HG02571 (cell line): Measurements from ENCODE around the gene MT3.
"Not testable (repeated sequence)": the region's sequence is repeated elsewhere in the genome, so short reads cannot be mapped to it uniquely, and the experiment has no call there.

Source experiments
- ATAC-seq: cut with Tn5 transposase; IDR thresholded peaks from one replicate; pipeline ENCODE4 v1.9.1; 2021; ENCODE audit warnings: mild to moderate bottlenecking, moderate library complexity; ENCODE audit not compliant: unreplicated experiment

Gene MT3

DNA sequence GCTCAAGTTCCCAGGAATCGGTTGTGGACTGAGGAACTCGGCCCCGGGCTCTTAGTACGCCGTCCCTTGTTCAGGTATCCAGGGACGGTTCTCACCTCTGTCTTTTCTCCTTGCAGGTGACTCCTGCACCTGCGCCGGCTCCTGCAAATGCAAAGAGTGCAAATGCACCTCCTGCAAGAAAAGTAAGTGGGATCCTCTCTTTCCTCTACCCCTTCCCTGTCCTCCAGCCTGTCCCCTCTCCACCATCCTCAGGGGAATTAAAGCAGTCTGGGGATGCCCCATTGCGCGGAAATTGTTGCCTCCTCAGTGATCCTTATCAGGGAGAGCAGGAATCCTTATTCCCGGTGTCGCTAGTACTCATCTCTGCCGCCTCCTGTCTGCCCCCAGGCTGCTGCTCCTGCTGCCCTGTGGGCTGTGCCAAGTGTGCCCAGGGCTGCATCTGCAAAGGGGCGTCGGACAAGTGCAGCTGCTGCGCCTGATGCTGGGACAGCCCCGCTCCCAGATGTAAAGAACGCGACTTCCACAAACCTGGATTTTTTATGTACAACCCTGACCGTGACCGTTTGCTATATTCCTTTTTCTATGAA, 19.6 kb downstream of the MT3 start:
- no peak for ATAC-seq

DNA sequence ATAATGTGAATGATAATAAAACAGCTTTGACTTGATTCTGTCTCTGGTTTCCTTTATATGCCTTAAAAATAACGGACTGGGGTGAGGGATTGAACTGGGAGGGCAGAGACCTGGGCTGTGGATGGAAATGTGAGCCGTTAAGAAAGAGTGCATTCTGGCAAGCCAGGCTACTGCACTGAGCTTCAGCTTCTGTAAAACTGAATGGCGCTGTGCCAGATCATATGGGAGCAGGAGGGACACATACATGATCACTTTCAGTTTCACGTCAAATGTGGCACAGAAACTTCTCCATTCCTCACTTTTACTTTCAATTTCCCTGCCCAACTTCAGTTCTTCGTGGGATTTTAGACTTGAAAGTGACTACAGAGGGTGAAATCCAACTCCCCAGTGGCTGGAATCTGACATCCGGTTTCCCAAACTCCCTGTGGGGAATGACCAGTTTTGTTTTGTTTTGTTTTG, 20.2 kb downstream of the MT3 start:
- peak; percentile 42 for ATAC-seq

DNA sequence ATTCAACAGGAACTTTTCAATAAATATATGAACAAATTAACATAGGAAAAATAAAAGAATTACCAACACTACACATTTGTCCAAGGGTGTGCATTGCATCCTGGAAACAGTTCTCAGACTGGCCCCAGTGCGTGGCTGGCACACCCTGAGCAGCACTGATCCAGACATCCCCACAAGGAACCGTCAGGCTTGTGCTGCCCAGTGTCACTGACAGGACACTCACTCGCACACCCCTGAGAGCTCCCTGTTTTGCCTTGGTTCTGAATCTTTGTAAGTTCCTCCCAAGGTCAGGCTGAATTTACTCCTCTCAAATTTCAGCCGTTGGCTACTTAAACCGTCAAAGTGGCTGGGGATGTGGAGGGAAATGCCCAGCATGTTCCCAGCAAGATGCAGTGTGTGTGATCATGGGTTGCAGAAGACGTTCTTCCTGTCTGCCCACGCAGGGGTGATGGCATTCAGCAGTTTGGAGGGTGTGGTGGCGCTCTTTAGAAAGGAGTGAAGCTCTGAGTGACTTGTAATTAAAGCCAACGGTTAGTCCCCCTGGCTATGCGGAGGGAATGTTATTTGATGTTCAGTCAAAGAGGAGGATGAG, 20.8 kb downstream of the MT3 start:
- no peak for ATAC-seq

DNA sequence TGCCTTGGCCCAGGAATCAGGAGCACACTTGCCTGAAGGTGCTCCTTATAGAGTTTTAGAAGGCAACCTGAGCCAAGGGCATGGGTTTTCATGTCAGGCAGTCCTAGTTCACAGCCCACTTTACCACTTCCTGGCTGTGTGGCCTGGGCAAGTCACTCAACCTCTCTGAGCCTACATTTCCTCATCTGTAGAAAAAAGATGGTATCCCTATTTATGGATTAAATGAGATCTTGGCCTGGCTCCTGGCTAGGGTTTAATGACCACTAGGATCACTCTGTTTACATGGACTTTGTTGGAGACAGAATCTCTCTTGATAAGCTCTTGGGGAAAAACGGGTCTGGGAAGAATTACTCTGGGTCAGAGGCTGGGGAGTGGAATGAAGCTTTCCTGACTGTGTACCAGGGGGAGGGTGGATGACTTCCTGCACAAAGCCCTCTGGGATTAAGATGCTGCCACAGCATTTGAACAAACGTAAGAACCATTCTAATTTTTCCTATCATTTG, 21.3 kb downstream of the MT3 start:
- ATAC-seq: no peak

DNA sequence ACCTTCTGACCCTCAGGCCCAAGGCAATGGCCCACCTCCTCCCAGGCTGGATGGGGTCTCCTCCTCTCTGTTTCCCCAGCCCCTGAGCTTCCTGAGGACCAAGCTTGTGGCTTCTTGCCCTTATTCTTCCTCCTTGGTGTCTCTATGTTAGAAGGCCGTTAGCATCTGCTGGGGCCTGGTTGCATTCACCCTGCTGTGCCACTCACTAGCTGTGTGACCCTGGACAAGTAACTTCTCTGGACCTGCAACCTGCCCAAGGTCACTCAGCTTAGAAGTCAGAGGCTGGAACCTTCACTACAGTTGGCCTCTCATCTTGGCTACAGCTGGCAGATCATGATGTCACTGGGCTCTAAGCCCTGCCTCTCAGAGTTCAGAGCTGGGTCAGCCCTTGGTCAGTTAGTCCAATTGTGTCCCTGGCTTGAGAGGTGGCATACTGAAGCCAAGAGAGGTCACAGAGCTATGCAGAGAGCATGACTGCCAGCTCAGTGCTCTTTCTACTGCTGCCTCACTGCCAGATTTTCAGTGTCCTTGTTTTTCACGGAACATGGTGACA, 22.0 kb downstream of the MT3 start:
- ATAC-seq: no peak

DNA sequence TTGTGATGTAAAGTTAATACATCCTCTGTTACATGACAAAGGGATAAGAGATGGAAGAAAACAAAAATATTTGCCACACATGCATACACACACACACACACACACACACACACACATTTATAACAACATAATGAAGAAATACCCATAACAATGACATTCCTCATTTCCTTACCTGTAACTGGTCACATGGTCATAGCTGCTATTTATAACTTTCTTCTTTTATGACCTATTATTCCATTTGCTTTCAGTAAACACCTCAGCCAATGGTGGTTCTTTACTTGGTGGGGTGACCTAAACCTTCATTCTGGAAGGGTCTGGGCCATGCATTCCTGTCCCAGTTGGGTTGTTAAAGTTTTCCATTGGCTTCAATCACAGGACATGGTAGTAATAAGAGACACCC, 24.4 kb downstream of the MT3 start:
- ATAC-seq: no peak

DNA sequence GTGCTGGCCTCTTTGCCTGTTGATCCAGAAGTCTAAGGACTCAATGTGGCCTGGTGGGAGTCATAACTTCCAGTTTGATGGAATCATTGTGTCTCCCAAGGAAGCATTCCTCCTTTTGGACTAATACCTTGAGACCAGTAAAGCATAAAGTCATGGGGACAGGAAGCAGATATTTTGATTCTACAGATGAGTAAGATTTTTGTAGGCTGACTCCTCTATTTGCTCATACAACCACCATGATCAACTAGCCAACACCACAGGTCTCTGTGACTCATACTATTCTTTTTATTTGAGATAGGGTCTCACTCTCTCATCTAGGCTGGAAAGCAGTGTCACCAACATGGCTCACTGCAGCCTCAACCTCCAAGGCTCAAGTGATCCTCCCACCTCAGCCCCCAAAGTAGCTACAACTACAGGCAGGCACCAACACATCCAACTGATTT, 25.2 kb downstream of the MT3 start:
- no peak for ATAC-seq

DNA sequence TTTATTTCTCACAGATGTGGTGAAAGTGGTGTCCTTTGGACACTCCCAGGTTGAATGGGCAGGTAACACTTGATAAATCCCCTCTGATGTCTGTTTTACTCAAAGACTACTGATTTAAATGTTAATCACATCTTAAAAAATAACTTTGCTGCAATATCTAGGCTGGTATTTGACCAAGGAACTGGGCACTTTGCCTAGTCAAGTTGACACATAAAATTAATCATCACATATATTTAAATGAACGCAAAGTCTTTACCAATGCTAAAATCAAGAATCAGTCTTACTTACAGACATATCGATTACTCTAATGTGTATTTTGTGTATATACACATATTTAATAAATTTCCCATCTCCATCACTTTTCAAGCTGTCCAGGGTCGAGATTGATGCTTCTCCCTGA, 26.0 kb downstream of the MT3 start:
- no peak for ATAC-seq

DNA sequence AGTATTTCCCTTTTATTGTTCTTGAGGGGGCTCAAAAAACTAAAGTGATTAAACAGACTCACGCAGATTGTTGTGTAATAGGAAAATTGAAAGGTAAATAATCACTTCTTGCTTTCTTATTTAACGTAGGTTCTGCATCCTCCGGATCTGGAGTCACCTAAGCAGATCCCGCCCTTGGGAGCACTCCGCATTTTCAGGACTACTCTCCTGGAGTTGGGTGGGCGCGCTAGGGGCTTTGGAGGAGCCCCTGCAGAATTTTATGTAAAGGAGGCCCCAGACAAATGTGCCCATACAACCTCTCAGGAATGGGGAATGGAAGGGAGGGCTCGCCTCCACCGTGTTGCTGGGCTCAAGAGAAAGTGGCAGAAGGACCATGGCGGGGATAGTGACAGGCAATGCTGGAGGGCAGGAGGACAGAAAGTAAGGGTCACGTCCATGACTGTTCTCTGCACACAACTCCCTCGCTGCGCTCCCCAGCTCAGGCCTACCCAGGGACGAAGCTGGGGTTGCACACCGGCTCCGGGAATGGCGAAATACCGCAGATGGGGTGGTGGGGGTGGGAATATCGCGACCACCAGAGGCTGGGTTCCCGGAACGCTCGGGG, 27.4 kb downstream of the MT3 start:
- no peak for ATAC-seq

DNA sequence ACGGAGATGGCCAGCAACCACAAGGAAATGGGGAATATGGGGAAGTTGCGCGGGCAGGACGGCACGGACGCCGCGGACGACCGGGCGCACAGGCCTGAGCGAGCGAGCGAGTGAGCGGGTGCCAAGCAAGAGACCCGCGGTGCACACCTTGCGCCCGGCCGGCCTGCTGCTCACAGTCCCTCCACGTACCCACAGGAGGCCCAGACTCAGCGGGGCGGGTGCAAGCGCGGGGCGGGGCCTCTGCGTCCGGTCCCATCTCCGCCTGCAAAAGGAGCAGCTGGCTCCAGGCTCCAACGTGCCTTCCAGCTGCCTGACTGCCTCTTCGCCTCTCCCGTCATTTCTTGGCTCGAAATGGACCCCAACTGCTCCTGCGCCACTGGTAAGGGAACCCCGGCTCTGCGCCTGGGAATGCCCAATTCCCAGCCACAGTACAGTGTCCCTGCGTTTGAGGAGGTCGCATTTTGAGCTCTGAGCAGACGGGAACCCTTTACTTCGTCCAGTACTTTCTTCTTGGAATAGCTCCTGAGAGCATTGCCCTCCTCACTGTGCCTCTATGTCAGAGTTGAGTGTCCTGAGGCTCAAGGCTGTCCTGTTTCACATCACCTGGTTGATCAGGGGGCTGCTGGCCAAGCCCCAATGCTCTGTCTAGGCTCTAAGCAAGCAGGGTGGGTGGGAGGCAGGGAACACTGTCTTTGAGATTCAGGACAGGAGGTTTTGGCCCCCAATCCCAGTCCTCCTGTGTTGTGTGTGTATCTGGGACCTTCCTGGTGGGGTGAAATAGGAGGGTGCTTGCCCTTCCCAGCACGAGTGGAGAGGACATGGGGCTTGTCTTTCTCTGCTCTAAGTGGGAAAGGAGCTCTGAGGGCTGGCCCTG, 28.1 kb downstream of the MT3 start:
- ATAC-seq: no peak

DNA sequence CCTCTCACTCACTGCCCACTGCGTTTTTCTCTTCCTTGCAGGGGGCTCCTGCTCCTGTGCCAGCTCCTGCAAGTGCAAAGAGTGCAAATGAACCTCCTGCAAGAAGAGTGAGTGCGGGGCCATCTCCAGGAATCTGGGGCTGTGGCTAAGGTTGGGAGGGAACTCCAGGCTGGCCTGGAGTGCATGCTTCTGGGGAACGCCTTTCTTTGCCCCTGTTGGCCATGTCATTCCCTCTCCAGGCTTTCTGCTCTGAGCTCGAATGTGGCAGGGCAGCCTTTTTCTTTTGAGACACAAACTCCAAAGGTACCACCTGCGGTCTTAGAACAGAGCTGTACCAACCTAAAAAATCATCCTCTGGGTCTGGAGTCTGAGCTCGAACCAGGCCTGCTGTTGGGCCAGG, 28.8 kb downstream of the MT3 start:
- ATAC-seq: no peak

DNA sequence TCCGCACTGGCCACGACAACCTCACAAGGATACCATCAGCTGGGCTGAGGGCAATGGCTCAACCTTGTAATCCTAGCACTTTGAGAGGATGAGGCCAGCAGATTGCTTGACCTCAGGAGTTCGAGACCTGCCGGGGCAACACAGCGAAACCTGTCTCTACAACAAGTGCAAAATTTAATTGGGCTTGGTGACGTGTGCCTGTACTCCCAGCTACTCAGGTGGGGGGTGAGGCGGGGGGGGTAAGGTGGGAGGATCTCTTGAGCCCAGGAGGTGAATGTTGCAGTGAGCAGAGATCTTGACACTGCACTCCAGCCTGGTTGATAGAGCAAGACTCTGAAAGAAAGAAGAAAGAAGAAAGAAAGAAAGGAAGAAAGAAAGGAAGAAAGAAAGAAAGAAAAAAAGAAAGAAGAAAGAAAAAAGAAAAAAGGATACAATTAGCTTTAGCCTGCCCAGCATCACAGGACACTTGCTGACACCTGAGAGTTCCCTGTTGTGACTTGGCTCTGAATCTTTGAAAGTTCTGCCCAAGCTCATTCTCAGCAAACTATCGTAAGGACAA, 31.1 kb downstream of the MT3 start:
- ATAC-seq: no peak

DNA sequence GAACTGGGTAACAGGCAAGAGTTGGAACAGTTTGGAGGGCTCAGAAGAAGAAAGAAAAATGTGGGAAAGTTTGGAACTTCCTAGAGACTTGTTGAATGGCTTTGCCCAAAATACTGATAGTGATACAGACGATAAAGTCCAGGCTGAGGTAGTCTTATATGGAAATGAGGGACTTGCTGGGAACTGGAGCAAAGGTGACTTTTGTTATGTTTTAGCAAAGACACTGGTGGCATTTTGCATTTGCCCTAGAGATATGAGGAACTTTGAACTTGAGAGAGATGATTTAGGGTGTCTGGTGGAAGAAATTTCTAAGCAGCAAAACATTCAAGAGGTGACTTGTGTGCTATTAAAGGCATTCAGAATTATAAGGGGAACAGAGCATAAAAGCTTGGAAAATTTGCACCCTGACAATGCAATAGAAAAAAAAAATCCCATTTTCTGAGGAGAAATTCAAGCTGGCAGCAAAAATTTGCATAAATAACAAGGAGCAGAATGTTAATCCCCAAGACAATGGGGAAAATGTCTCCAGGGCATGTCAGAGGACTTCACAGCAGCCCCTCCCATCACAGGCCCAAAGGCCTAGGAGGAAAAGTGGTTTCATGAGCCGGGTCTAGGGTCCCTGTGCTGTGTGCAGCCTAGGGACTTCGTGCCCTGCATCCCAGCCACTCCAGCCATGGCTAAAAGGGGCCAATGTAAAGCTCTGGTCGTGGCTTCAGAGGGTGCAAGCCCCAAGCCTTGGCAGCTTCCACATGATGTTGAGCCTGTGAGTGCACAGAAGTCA, 32.5 kb downstream of the MT3 start:
- ATAC-seq: not testable (repeated sequence)

DNA sequence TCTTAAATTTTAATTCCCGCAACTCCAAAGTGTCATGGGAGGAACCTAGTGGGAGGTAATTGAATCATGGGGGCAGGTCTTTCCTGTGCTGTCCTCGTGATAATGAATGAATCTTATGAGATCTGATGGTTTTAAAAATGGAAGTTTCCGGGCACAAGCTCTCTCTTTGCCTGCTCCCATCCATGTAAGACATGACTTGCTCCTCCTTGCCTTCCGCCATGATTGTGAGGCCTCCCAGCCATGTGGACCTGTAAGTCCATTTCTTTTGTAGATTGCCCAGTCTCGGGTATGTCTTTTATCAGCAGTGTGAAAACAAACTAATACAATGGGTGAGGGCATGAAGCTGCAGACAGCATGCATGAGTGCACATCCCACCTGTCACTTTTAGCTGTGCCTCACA, 33.9 kb downstream of the MT3 start:
- not testable (repeated sequence) for ATAC-seq

DNA sequence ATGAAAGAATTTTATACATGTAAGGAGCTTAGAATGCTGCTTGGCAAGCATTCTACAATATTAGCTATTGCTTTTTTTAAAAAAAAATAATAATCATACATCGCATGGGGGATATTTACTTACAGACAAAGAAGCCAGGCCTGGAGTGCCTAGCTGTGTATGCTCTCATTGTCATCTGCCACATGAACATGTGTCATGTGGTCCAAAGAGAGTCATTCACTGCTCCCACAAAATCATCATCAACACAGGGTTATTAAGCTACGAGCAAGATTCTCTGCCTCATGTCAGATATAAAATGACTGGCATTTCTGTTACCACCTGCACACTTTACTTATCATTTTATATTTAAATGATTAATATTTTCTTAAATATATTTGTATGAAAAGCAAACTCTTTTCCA, 34.3 kb downstream of the MT3 start:
- ATAC-seq: no peak

DNA sequence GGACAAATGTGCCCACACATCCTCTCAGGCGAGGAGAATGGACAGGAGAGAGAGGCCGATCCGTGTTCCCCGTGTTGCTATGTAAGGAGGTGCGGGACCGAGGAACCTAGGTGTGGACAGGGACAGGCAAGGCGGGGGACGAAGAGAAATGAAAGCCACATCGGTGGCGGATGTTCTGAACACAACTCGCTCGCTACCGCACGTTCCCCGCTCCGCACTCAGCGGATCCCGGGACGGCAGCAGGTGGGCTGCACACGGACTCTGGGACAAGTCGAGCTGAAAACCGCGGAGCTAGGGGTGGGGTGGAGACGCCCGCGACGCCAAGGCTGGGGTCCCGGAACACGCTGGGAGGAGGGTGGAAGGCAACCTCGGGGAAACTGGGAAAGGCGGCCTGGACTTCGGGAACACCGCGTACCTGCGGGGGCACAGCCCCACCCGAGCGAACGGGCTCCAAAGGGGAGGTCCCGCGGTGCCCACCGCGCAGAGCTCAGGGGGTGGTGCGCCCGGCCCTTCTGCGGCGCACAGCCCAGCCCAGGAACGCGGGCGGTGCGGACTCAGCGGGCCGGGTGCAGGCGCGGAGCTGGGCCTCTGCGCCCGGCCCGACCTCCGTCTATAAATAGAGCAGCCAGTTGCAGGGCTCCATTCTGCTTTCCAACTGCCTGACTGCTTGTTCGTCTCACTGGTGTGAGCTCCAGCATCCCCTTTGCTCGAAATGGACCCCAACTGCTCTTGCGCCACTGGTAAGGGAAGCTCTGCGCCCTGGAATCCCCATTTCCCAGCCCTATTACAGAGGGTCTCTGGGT, 36.0 kb downstream of the MT3 start, which contains the start of gene MT1E:
TSS of gene MT1E (plus strand) at position 642 of the 803 bp plus-strand sequence. CDS start at position 713, 71 bp downstream.
- no peak for ATAC-seq

DNA sequence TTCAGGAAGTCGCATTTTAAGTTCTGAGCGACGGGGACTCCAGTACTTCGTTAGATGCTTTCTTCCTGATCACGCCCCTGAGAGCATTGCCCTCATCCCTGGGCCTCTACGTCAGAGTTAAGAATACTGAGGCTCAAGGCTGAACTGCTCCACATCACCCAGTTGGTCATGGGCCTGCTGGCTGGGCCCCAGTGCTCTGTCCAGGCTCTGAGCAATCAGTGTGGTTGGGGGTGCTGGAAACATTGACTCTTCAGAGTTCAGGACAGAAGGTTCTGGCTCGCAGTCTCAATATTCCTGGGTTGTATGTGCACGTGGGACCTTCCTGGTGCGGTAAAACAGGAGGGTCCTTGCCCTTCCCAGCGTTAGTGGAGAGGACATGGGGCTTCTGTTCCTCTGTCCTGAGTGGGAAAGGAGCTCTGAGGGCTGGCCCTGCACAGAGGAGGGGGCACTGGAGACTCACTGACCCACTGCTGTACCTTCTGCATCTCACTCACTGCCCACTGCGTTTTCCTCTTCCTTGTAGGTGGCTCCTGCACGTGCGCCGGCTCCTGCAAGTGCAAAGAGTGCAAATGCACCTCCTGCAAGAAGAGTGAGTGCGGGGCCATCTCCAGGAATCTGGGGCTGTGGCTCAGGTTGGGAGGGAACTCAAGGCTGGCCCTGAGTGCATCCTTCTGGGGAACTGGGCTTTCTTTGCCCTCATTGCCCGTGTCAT, 36.8 kb downstream of the MT3 start:
- ATAC-seq: no peak

DNA sequence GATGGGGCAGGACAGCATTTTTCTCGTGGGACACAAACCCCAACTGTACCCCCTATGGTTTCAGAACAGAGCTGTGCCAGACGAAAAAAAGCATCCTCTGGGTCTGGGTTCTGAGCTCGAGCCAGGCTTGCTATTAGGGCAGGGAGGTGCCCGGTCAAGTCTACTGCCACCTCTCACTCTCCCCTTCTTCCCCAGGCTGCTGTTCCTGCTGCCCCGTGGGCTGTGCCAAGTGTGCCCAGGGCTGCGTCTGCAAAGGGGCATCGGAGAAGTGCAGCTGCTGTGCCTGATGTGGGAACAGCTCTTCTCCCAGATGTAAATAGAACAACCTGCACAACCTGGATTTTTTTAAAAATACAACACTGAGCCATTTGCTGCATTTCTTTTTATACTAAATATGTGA, 37.4 kb downstream of the MT3 start:
- no peak for ATAC-seq
